ENCODE results near the gene CABP2. TPM values are rescaled to one million over a fixed set of nuclear protein-coding genes. Genes with fewer than 3 reads are reported as not detected.

The CABP2 gene
- total and polyA plus RNA-seq, 4 donors = not detected

GRCh38 chr11:67532889-67533288 lies 9.6 kb upstream of the CABP2 start:
- Histone ChIP-seq H3K4me3 (ENCODE audit: low read depth in 1 of 3, low read length in 3 of 3) (no peak overlapping the region), H3K27me3 (ENCODE audit: control insufficient read depth in 4 of 4, insufficient read depth in 4 of 4, low read length in 3 of 4) (no peaks in the 10 kb centered on the region), H3K9ac (ENCODE audit: low read depth in 1 of 2, low read length in 2 of 2) (no peak overlapping the region), H3K27ac (ENCODE audit: low read depth in 1 of 2, low read length in 2 of 2) (no peak overlapping the region), H3K36me3 (ENCODE audit: control insufficient read depth in 4 of 4, insufficient read depth in 3 of 4, low read depth in 1 of 4, low read length in 3 of 4) (no peaks in the 10 kb centered on the region), H3K4me1 (ENCODE audit: control insufficient read depth in 4 of 4, insufficient read depth in 4 of 4, low read length in 3 of 4) (no peaks in the 10 kb centered on the region), H3K9me3 (ENCODE audit: control insufficient read depth in 4 of 4, low read length in 3 of 4) (no peaks in the 10 kb centered on the region)
- no peak for DNase-seq (ENCODE audit: low spot score)
- TF ChIP-seq REST (IDR thresholded peaks at IDR 0.05) (no peak), MAX (IDR thresholded peaks at IDR 0.05) (no peak), JUND (IDR thresholded peaks at IDR 0.05) (no peak), EGR1 (IDR thresholded peaks at IDR 0.05; ENCODE audit: low read depth in 2 of 2) (no peak), HNF4A (conservative IDR thresholded peaks at IDR 0.05) (no peak)
- 91% methylated on average over 2 of the region's 2 CpGs for WGBS

- Histone ChIP-seq H3K27ac (ENCODE audit: low read depth in 1 of 2, low read length in 2 of 2) (no peak overlapping the region), H3K36me3 (ENCODE audit: control insufficient read depth in 4 of 4, insufficient read depth in 3 of 4, low read depth in 1 of 4, low read length in 3 of 4) (no peaks in the 10 kb centered on the region), H3K4me3 (ENCODE audit: low read depth in 1 of 3, low read length in 3 of 3) (no peak overlapping the region), H3K27me3 (ENCODE audit: control insufficient read depth in 4 of 4, insufficient read depth in 4 of 4, low read length in 3 of 4) (no peaks in the 10 kb centered on the region), H3K9me3 (ENCODE audit: control insufficient read depth in 4 of 4, low read length in 3 of 4) (no peaks in the 10 kb centered on the region), H3K9ac (ENCODE audit: low read depth in 1 of 2, low read length in 2 of 2) (no peak overlapping the region), H3K4me1 (ENCODE audit: control insufficient read depth in 4 of 4, insufficient read depth in 4 of 4, low read length in 3 of 4) (peaks cover 2 to 9% (median 7%) of the 10 kb centered on the region in 4 donors)
- TF ChIP-seq TAF1 (conservative IDR thresholded peaks at IDR 0.05) = no peak
- TF ChIP-seq RXRA (IDR thresholded peaks at IDR 0.05) = no peak
- TF ChIP-seq ZBTB33 (IDR thresholded peaks at IDR 0.05) = no peak
- no peak for TF ChIP-seq NR2F2 (IDR thresholded peaks at IDR 0.05)
- TF ChIP-seq RAD21 (IDR thresholded peaks at IDR 0.05) = no peak
- TF ChIP-seq YY1 (IDR thresholded peaks at IDR 0.05) = no peak
- no peak for TF ChIP-seq HNF4G (IDR thresholded peaks at IDR 0.05)
- no peak for TF ChIP-seq JUND (IDR thresholded peaks at IDR 0.05)
- no peak for TF ChIP-seq FOXA1 (IDR thresholded peaks at IDR 0.05)
- no peak for TF ChIP-seq SP1 (IDR thresholded peaks at IDR 0.05)
- TF ChIP-seq CTCF (IDR thresholded peaks at IDR 0.05; ENCODE audit: low read depth, low read length, missing input control) = no peak
- no peak for TF ChIP-seq FOXA2 (IDR thresholded peaks at IDR 0.05)
- no peak for DNase-seq (ENCODE audit: low spot score)
- WGBS = 91% methylated on average over 5 of the region's 5 CpGs
Observed at GRCh38 chr11:67530282-67530592, 7.0 kb upstream of the CABP2 start.
